DMS53 treated with DMSO at 0.1 percent for 48 hours (cell line): ENCODE measurements around the gene TXNL1.

Source experiments
- DNase-seq: peaks from one replicate; lab custom pipeline; 2025; ENCODE audit not compliant: unreplicated experiment; lab: John Stamatoyannopoulos, UW

The TXNL1 gene

DNA sequence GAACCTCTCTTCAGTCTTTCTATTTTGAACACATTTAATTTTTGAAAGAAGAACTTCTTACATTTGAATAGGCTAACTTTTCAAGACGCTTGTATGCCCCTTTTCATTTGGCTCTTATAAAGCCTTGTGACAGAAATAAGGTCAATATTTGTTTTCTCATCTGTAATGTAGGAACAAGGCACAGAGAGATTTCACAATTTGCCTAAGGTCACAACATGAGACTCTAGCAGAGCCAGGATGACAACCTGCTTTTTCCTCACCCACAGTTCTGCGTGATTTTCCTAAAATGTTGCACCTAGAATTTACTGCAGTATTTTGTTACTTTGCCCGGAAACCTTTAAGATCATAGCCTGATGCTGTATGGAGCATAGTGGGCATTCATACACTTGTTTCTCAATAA is 67.4 kb downstream of the TXNL1 start:
- no peak for DNase-seq

DNA sequence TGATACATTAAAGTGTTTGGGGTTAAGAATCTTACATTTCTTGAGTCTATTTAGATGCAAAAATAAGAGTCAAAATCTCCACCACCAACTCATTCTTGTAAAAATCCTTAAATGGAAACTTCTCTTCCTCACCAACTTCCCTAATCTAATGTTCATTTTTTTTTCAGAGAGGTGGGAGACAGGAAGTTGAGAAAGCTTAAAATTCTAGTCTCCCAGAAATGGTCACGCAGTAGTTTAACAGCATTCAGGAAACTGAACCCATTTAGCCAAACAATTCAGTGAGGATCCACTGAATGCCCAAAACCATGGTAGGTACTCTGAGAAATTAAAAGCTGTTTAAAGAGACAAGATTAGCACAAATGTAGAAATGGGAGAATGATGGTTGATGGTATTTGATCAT is 69.0 kb downstream of the TXNL1 start:
- DNase-seq = no peak

DNA sequence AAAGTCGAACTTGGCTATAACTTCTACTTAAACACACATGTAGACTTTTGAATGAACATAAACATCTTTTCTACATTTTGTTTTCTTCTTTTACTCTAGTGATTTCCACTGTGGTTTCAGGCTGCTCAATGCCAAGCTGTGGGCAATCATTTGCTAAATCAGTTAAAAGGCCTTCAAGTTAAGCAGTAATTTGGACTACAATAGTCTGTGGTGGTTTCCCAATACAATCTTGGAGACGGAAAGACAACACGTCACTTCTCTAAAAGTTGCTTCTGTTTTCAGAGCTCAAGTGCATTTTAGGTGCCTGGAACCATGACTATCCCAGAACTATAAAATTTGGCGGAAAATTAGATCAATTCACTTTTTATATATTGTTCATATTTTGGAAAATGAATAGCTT is 69.4 kb downstream of the TXNL1 start:
- DNase-seq = no peak

DNA sequence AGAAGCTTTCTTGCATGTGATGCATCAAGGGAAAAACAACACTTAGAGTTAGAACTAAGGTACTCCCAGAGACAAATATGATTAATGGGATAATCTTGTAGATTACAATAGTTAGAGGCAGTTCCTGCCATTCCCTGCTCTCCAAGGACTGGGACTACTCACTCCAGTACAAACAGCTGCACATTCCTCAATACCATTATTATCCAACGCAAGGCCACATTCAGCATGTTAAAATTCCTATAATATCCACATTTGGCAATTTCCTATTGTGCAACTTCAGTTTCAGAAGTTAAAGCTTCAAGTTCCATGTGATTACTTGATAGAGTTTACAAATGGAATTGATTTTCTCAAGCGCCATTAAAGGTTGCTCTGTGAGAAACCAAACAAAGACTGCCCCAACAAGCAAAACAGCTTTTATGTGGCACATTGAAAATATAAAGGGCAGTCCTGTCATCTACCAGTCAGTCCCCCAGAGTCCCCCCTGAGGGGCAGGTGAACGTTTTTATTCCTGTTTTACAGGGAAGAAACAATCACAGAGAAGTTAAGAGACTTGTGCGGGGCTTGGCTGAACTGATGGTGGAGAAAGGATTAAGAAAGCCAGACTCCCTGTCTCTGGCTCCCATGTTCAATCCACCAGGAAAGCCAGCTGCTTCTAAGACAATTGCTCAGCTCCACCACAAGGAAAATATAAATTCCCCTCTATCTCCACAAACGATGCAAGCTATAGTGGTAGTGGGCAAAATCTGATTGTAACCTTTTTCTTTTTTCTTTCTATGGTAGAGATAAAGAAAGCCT is 72.6 kb downstream of the TXNL1 start:
- DNase-seq = no peak

DNA sequence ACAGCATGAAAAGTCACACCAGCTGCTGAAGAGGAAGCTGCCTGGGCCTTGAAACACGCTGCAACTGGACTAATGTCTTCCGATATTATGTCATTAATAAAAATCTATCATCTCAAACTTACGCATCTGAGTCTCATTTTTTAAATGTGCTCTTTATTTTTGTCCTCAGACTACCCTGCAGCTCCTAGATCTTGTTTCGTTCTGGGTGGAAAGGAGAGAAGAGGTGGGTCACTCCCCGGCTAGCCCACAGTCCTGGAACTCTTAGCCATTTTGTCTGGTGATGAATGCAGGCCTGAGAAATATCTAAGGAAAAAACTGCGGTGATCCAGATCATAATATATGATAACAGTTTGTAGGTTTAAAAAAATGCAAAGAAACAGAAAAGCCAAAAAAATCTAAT is 73.3 kb downstream of the TXNL1 start:
- no peak for DNase-seq

DNA sequence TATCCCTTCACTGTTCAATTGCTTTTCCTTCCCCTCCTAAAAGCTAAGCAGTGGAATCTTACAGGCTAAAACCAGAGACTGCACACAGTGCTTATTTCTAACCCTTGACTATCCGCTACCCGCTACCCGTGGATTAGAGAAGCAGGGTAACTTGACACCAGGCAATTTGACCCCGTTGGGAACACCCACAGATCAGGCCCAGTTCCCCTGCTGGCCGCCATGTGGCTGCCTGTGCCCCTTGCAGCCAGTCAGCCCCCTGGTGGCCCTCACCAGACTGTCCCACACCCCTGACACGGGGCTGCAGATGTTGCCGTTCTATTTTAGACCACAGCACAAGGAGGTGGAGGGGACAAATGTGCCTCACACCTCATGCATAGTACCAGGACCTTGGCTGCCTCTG is 74.8 kb downstream of the TXNL1 start:
- no peak for DNase-seq

DNA sequence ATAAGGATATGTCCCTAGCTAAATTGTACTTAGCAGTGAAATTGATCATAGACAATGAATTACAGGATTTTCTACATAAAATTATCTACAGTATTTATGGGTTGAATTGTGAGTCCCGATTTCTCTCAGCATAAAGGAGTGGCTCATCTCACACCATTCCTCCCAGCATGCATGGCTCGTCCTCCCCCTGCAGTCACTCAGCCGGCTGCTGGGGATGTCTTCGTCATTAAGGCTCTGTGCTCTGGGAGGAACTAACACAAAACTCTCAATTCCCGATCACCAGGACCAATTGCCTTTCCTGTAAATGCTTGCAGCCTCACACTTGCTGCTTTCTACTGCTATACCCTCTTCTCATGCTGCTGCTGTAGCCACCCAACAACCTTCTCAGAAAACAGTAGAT is 75.9 kb downstream of the TXNL1 start:
- no peak for DNase-seq

DNA sequence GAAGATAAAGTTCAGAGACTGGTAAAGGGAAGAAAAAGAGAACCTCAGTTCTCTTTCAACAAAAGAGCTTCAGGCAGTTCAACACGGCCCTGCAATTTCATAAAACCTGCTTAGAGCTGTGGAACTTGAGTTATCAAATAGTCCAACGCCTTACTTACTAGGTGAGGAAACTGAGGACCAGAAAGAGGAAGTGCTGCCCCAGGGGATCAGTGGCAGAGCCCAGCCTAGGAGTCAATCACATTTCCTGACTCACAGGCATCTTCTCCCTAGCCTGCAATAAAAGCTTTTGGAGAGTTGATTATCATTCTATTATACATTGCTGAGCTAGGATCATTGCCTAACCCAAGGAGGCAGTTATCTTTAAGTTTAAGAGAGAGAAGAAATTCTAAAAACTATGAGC is 77.4 kb downstream of the TXNL1 start:
- no peak for DNase-seq

DNA sequence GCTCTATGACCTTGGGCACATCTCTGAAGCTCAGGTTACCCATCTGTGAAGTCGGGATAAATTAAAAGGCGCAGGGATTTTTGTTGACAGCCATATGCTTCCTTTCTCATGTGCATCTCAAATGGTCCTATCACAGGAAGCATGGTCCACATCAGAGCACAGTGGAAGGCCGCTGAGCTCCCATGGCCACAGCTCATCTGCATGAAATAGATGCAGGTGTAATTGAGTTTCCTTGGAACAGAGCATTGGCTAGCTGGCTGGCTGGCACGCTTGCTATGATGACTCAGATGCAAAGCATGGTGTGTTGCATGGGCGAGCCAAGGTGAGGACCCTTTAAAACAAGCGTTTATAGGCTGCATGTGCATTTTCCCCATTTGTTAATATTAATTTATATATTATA is 79.3 kb downstream of the TXNL1 start:
- no peak for DNase-seq

DNA sequence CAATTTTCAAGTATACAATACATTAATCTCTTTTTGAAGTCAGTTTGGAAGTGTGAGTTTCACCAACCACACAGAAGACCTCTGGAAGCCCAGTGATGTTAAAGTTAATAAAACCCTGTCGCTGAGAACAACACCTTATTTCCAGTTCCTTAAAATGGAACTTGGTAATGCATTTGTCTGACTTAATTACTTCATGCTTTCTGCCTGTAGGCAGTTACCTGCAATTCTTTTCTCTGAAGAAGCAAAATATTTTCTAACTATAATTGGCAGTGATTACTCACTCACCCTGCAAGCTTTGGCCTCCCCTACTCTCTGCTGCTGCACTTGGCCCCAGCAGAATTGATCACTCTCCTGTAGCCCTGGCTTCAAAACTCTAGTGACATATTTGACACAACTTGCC is 81.5 kb downstream of the TXNL1 start:
- no peak for DNase-seq

DNA sequence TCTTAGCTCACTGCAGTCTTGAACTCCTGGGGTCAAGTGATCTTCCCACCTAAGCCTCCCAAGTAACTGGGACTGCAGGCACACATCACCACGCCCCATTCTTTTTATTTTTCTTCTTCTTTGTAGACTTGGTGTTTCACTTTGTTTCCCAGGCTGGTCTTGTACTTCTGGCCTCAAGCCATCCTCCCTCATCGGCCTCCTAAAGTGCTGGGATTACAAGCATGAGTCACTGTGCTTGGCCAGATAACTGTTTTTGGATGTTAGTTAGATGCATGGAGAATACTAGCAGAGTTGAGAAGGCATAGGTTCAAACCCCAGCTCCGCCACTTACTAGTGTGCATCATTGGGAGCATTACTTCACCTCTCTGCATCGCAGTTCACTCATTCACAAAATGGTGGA is 88.3 kb downstream of the TXNL1 start:
- DNase-seq = no peak
